HFF-Myc (cell line): ENCODE data around the gene UBN1.

ENCODE experiments used
- DNase-seq: peaks from one replicate; pipeline ENCODE4 v3.0.0-alpha.2; 2011; ENCODE audit warnings: low read depth; ENCODE audit errors: extremely low read depth
- H3K4me3 ChIP-seq: replicated peaks from 2 replicates; pipeline ENCODE4 v1.5.1; 2011; ENCODE audit warnings: low read depth, mild to moderate bottlenecking, control low read depth, low read length
- TF ChIP-seq, protein P1 (sequence below): IDR thresholded peaks from 2 replicates; pipeline ENCODE4 v1.5.1; 2012; ENCODE audit warnings: mild to moderate bottlenecking, low read depth, low read length, control low read depth; ENCODE audit errors: missing control alignments

The UBN1 gene

DNA sequence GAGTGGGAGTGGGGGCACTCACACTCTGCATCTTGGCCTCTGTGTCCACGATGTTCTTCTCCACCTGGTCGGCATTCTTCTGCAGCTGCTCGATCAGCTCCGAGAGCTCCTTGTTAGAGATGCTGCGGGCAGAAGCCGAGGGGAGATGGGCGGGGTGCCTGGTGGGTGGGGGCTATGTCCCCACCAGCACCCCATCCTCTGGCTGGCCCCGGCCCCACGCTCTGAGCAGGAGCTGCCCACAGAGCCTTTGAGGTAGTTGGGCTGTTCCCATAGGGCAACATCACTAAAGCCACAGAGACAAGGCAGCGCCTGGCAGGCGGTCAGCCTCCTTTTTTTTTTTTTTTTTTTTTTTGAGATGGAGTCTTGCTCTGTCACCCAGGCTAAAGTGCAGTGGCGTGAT, 63.5 kb downstream of the UBN1 start:
- no peak for DNase-seq
- TF ChIP-seq, protein P1, sequence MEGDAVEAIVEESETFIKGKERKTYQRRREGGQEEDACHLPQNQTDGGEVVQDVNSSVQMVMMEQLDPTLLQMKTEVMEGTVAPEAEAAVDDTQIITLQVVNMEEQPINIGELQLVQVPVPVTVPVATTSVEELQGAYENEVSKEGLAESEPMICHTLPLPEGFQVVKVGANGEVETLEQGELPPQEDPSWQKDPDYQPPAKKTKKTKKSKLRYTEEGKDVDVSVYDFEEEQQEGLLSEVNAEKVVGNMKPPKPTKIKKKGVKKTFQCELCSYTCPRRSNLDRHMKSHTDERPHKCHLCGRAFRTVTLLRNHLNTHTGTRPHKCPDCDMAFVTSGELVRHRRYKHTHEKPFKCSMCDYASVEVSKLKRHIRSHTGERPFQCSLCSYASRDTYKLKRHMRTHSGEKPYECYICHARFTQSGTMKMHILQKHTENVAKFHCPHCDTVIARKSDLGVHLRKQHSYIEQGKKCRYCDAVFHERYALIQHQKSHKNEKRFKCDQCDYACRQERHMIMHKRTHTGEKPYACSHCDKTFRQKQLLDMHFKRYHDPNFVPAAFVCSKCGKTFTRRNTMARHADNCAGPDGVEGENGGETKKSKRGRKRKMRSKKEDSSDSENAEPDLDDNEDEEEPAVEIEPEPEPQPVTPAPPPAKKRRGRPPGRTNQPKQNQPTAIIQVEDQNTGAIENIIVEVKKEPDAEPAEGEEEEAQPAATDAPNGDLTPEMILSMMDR: no peak
- H3K4me3 ChIP-seq: no peak overlapping the region

DNA sequence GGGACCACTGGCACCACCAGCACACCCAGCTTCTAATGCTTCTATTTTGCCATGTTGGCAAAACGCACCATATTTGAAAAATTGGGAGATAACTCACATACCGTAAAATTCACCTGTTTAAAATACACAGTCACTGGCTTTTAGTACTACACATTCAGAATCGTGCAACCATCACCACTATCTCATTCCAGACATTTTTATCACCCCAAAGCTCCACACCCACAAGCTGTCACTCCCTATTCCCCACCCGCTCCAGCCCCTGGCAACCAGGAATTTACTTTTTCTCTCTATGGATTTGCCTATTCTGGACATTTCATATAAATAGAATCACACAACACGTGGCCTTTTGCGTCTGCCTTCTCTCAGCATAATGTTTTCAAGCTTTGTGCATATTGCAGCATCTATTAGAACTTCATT, 64.7 kb downstream of the UBN1 start:
- TF ChIP-seq, protein P1: no peak
- DNase-seq: no peak
- H3K4me3 ChIP-seq: no peak overlapping the region

DNA sequence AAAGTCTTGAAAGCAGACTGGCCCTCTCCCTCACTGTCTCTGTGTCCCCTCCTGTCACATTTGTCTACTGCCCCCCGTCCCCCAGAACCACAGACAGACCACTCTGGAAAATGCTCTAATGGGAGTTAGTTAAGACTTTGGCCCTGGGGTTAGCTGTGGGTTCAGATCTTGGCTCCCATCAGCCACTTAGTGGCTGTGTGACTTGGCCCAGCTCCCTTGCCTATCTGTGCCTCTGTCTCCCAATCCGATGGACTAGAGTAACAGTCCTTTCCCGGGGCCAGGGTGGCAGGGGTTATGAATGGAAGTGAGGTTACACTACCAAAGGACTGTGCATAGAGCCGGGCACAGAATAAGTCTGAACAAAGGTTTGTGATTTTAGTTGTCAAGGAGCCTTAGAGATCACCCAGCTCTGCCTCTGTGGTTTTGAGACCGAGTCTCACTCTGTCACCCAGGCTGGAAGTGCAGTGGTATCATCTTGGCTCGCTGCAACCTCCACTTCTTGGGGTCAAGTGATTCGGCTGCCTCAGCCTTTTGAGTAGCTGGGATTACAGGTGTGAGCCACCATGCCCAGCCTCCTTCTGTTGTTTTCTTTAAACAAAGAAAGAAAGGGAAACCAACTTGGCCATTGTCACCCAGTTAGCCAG, 66.0 kb downstream of the UBN1 start:
- TF ChIP-seq, protein P1: no peak
- H3K4me3 ChIP-seq: no peak overlapping the region
- DNase-seq: no peak

DNA sequence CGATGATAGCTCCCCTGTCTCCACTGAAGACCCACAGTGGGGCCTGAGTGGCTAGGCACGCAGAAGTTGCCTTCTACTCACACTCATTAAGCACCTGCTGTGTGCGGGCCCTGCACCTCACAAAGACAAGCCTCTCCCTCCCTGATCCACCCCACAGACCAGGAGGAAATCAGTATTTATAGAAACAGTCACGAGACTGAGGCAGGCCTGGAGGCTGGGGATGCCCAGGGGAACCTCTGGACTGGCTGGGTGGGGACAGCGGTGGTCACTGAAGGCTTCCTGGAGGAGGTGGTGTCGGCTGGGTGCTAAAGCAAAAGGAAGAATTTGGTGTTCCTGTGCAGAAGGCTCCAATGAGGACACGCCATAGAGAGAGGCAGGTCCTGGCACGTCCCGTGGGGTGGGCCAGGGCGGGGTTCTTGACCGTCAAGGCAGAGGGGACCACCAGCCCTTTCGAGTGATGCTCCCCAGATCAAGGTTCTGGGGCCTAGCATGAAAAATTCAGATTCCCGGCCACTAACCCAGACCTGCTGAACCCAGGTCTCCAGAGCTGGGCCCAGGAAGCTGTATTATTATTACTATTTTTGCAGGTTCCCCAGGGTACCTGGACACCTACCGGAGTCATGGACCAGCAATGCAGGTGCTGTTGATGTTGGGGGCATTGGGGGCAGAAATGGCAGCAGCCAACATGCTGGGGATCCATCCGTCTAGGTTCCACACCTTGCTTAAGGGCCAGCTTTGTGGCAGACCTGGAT, 66.7 kb downstream of the UBN1 start:
- DNase-seq: no peak
- TF ChIP-seq, protein P1: no peak
- H3K4me3 ChIP-seq: no peak overlapping the region

DNA sequence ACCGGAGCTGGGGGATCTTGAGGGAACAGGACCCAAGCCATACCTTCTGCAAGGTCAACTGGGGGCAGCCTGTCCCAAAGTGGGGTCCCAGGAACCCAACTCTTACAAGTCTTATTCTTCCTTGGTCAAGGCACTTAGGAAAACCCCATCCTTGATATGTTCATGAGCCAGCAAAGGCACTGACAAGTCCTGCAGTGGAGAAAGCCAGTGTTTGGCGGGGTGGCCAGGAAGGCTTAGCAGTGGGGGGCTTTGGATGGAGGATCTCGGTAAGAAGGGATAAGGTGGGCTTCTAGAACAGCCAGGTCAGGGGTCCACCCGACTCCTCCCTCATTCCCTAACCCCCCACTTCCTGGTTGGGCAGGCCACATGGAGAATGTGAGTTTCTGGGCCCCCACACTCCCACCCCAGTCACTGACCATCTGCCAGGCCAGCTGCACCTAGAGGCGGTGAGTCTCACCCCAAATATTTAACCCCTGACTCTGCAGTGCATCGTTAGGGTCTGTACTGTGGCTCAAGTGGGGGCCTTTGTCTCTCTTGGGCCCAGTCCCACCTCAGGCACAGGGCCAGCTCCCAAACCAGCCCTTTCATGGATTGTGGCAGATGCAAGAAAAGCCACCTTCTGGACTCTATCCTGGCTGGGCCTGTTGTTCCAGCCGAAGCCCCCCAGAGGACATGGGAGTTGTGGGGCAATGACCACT, 67.4 kb downstream of the UBN1 start:
- no peak for DNase-seq
- TF ChIP-seq, protein P1: no peak
- H3K4me3 ChIP-seq: no peak overlapping the region

DNA sequence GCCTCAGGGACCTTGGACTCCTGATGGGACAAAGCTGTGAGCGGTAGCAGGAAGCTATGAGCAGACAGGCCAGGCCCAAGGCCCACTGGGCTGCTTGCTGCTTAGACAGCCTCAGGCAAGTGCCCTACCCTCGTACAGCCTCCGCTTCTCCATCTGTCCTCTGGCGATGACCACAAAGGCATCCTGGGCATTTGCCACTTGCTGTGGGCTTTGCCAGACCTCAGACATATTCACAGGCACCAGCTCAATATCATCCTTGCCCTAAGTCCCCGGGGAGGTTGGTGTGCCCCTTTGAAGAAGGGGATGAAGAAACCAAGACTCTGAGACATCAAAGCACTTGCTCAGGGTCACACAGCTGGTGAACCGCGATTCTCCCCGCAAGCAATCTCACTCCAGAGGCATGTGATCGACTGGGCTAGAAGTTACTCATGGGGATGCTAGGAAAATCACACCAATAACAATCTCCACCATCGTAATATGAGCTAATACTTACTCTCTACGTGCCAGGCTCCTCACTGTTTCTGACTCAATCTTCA, 68.0 kb downstream of the UBN1 start:
- no peak overlapping the region for H3K4me3 ChIP-seq
- DNase-seq: no peak
- TF ChIP-seq, protein P1: no peak
